HG03135 (cell line): ENCODE results near the gene DDX41.
A peak's percentile ranks its signal among the peaks of the same experiment; 100 is the strongest.

ENCODE experiments used
- ATAC-seq: cut with Tn5 transposase; IDR thresholded peaks from one replicate; pipeline ENCODE4 v1.9.1; 2021; ENCODE audit warnings: mild to moderate bottlenecking, moderate library complexity; ENCODE audit not compliant: unreplicated experiment

Gene DDX41

DNA sequence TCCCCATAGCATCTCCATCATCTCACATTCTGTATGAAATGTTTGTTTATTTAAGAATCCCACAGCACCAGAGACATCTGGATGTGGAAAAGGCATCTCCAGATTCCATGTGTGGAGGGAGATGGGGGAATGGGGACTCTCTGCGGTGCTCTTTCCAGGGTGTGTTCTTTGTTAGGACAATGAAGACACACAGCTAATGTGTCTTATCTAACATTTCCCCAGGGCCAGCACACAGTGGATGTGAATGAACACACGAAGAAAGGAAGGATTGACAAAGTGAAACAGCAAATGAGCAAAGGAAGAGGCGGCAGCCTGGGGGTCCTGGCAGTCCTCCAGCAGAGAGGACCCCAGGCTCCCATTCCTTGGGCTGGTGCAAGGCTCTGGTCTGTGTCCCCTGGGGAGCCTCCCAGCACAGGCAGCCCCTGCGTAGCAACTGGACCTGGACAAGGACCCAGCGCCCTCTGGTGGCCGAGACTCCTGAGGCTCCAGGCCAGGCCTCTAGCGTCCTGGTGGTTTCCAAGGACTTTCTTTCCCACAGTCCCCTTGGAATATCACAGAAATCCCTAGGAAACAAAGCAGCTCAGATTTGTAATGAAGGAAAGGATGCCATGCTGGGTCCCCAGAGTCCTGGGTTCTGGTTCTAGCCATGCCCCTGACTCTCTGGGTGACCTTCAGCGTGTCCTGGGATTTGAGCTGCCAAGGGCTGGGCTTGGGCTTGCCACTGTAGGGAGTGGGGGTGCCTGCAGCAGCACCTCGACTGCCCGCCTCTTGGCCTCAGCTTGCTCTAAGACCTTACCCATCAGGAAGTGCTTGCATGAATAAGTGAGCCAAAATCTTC, 15.9 kb downstream of the DDX41 start:
- ATAC-seq, result no peak

DNA sequence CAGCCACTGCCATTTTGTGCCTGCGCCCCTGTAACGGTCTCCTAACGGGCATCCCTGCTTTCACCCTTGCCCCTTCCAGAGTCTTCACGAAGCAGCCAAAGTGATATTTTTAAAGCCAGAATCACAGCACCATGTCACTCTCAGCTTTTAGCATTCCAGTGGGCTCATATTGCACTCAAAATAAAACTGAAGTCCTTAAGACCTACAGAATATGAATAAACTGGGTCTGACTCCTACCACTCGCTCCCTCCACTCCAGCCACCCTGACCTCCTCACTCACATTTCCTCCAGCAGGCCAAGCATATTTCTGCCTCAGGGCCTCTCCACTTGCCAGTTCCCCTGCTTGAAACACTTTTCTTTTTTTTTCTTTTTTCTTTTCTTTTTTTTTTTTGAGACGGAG, 16.9 kb downstream of the DDX41 start:
- ATAC-seq, result no peak

DNA sequence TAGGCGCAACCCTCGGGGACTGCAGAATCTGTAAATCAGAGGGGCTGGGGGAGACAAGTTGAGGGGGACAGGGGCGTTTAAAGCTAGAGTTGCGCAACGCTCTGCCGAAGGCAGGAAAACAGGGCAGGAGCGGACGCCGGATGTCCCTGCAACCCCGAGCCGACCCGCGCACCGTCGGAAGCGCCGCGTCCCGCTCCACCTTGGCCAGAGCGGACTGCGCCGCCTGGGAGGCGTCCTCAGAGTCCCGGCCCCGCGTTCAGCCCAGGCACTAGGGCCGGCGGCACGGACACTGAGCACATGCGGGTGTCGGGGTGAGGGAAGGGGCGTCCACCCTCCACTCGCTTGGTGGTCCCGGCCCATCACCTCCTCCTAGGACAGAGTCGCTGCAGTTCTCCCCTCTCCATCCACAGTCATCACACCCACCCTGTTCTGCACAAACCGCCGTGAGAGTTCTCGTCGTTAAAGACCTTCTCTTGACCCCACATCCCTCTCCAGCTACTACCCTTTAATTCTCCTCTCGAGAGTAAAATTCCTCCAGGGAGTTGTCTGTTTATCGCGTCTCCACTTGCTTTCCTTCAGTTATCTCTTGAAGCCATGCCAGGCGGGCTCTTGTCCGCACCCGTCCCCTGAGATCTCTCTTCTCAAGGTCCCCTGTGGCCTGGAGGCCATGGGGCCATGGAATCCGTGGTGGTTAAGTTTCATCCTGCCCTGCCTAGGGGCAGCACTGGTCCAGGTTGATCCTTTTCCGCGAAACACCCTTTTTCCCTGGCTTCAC, 18.6 kb downstream of the DDX41 start:
- no peak for ATAC-seq

DNA sequence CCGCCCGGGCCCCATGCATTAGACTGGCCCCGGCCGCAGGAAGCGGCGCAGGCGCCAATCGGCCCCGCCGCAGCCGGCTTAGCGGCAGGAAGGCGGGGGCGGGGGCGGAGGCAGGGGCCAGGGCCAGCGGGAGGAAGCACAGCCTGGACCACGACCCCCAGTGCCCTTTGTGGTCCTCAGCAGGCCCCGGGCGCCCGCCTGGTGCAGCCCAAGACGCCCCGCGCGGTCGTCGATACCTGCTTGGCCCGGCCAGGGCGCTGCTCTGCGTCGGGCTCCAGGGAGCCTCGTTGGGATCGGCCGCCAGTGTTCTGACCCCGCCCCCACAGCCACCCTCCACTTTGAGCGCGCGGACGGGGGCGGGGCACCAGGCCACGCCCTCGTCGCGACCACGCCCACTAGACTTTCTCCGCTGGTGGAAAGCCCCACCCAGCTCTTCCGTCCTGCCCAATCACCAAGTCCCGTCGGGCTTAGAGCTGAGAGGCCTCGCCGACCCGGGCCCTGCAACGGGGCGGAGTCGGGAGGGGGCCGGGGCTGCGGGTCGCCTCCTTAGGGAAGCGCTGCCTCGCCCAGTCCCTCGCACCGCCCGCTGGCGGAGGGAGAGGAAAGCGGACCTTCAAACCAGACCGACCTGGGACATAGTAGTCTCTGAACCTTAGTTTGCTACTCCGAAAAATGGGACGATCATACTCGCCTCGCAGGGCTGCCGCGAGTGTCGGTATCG, 19.3 kb downstream of the DDX41 start, which contains the start of gene PDLIM7:
PDLIM7 (minus strand) TSS at position 313 of the 721 bp plus-strand sequence. CDS start 1,092 bp downstream, outside the sequence.
- ATAC-seq, result peak; percentile 65

DNA sequence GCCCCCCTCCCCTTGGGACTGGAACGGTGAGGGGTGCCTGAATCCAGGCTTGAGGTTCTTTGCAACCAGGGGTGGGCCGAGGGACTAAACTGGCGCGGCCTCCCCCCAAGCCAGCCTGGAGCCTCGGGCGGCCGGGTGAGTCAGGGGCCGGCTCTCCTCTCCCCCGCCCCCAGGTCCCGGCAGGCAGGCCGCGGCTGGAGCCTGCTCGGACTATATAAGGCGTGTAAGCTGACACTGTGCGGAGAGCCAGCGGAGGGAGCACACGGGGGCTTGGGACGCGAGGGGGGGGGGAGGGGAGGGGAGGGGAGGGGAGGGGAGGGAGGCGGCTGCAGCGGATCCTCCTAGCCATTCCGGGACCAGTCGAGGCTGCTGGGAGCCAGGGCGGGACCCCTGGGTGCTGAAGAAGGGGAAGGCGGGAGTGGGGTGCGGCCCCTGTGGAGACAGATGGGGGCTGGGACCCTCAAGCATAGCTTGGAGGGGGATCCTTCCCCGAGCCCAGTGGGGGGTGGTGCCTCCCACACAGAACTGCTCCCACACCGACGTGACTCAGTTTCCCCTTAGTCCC, 20.0 kb downstream of the DDX41 start:
- ATAC-seq, result no peak

DNA sequence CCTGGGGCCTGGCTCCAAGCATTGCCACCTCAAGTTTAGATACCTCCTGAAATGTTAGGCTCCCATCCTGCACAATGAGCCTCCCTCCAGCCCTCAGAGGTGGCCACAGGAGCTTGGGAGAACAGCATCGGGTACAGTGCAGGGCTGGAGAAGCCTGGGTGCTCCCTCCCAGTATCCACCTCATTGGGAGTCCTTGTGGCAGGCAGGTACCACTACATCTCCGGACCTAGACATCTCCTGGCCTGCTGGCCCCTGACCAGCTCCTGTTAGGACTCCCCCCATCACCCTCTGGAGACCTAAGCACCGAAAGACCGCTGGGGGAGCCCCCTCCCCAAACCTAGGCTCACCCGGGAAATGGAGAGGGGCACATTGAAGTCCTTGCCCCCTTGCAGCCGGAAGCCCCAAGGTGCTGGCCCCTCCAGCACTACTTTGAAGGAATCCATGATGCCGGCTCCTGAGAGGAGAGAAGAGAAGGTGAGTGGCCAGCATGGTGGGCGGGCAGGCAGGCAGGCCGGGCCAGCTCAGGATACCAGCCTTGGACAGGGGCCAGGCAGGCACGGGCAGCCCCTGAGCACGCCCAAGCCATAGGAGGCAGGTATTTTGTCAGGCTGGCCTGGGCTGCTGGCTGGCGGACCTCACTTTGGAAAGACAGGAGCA, 20.6 kb downstream of the DDX41 start:
- ATAC-seq, result no peak

DNA sequence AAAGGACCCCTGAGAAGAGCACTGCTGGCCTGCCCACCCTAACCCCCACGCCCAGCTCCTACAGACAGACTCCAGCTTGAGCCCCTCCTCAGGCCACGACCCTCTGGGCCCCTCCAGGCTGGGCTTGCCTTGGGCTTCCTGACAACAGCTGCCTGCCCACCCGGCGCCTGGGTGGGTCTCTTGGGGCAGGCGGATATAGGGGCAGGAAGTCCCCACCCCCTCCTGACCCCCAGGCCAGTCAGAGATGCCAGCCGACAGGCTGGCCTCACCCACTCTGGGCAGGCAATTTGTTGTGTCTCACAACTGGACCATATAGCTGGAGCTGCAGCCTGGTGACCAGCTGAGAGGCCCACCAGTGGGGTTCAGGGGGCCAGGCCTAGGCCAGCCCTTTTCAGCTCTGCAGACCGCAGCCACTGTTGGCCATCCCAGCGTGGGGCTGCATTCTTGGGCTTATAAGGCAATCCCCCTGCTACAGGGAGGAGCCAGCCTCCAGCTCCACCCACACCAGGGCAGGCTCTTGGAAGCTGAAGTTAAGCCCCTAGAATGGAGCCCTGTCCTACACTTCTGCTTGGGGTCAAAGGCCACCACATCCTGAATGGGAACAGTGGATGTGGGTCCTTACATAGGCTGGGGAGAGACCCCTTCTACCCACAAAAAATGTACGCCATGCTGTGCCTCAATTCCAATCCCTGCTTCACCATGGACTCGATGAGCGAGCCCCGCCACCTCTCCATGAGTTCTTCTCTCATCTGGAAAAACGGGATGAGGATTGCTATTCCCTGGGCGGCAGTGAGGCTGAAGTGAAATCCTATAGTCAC, 21.3 kb downstream of the DDX41 start:
- ATAC-seq, result no peak

DNA sequence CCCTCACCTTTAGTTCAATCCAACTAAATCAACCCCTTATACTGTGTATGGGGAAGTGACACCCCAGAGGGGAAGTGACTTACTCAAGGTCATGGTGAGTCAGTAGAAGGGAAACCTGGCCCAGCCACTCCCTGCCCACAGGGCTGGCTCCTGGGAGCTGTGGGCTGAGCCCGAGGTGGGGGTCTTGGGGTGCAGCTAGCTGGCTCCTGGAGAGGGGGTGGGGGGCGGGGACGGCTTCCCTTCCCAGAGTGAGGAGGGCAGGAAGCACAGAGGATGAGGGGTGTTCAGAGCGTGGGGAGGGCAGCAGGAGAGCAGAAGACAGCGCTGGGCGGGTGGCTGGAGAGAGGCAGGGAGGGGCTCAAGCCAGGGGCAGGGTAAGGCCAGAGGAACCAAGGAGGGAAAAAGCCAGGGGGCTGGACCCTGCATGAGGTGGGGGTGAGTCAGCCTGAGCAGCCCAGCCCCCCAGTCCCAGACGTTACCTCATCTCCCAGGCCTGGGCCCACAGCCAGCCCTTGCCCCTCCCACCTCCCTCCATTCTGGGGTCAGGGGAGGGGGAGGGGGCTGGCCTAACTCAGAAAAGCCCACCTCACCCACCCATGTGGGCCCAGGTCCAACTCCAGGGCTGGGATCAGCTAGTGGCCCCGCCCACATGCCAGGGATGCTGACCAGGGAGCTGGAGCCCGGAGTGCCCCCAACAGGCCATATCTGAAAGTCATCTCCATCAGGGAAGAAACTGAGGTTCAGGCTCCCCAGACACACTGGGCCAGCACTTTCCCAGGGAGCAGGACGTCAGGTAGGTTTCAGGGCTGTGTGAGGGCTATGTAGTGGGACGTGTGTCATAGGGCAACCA, 22.2 kb downstream of the DDX41 start:
- ATAC-seq, result no peak

DNA sequence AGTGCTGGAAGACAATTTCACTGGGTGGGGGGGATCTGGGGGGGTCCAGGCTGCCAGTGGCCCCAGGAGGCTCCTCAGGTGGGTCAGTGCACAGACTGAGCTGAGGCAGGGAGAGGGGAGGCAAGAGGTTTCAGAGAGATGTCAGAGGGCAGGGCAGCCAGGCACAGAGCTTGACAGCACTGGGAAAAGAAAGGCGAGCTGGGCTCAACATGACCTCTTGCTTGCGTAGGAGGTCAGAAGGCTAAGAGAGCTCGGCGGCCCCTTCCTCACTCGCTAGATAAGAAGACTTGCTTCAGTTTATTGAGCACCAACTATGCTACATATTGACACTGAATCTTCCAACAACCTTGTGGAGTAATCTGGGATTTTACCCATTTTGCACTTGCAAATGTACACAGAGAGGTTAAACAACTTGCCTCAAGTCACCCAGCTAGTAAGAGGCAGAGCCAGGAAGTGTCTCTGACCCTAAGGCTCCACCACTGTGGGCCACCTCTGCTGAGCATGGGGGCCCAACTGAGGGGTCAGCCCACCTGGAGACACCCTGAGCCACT, 22.9 kb downstream of the DDX41 start:
- ATAC-seq, result no peak

DNA sequence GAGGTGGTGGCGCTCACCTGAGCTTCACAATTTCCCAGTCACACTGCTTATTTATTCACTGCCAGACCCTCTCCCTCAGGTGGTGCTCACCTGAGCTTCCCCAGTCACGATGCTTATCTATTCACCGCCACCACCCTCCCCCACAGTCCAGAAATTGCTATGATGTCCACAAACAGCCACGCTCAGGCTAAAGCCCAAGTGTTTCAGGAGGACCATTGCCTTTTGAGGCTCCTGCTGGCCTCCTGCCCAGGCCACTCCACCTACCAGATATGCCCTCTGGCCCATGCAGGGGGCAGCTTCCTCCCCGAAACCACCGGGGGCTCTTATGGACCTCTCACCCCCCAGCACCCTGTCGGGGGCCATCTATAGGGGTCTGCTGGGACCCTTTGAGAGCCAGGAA, 23.9 kb downstream of the DDX41 start:
- no peak for ATAC-seq

DNA sequence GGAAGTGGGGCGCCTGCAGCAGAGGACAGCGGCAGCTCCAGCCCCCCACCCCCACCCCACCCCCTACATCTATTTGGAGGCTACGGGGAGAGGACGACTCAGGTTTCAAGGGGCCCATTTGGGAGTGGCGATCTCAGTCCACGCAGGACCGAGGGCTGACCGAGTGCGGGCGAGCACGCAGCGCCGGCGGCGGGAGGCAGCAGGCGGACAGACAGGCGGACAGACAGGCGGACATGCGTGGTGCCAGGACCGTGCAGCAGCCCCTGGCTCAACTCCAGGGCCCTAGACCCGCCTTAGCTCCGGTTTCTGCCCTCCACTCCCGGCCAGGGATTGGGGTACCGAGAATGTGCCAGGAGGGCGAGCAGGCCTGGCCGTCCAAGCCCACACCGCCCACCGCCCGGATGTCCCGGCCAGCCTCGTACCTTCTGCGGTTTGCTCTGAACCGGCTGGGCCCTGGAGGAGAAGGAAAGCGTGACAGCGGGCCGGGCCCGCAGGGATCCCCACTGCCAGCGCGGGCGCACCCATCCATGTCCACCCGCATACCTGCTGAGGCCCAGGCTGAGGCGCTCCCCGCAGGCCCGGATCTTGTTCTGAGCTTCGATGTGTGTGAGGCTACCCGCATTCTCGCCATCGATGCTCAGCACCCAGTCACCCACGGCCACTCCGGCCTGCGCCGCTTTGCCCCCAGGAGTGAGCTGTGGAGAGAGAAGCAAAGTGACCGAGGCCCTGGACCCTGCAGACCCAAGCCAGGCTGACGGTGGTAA, 24.6 kb downstream of the DDX41 start:
- ATAC-seq, result no peak

DNA sequence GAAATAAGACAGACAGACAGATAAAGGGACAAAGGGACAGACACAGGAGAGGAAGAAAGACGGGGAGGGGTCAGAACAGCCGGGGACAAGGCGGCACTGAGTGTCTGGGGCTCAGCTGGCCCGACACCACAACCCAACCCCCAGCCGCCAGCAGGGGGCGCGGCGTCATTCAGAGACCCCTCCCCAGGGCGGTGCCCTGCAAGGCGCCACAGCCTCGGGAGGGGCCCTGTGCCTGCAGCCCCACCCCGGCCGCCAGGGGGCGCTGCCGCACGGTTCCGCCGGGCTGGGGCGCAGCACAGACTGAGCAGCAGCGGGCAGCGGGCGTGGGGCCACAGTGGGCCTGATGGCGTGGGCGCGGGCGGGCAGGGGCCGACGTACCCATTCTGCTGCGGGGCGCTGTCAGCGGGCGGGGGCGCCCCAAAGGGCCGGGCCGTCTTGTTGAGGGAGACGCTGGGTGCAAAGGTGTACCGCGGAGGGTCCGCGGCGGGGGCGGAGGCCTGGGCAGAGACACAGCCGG, 25.3 kb downstream of the DDX41 start:
- no peak for ATAC-seq

DNA sequence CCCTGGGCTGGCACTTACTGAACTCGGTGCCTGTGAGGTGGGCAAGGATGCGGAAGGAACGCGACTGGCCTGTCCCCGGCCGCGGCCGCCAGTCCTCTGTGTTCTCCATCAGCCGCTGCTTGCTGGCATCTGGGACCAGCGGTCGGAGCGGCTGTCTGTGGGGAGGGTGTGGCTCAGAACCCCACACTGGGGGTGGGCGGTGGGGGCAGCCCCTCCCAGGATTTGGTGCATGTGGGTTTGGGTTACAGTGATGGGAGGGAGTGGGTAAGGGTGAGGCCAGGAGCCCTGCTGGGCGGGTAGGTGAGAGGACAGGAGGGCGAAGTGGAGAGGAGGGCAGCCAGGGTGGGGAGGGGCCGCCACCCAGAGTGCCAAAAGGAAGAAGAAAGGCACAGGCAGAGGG, 25.8 kb downstream of the DDX41 start:
- ATAC-seq, result no peak

DNA sequence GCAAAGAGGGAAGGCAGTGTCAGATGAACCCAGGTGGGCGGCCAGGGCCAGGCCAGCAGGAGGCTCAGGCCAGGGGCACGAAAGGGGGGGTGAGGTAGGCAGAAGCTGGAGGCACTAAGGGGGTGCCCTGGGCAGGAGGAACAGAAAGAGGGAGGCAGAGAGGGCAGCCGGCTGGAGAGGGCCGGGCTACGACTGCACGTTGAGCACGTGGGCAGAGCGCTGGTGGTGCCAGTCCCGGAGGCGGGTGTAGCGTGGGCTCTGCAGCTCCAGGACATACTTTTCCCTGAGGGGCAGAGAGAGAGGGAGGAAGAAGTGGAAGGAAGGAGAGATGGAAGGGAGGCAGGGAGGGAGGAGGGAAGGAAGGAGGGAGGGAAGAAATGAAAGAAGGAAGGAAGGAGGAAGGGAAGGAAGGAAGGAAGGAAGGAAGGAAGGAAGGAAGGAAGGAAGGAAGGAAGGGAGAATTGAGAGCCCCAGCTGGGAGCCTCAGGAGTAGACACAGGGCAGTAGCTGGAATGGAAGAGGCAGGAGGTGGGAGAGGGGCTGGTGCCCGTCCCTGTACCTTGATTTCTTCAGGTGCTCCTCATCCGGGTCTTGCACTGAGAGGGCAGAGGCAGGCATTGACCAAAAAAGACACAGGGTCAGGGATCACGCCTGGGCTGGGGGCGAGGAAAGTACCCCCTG, 26.3 kb downstream of the DDX41 start:
- no peak for ATAC-seq

DNA sequence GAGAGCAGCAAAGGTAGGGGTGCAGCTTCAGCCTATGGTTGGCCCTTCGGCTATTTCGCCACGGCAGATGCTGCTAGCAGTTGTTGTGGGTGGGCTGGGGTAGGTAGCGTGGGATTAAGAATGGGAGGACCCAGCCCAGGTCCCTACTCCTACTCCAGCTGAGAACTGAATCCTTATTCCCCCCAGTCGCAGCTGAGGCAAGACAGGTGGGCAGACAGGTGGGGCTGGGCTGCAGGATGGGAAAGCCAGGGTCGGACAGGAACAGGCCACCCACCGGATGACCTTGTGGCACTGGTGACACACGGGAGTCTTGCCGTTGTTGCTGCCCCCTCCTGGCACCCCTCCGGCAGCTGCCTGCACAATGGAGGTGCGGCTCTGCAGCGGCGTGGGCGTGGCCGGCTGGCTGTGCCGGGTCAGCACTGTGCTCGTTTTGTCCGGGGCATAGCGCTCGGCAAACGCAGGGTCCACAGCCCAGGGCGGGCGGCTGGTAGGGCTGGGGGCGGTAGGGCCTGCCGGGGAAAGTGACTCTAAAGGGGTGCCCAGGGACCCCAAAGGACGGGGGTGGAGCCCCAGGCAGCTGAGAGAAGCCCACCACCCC, 27.5 kb downstream of the DDX41 start:
- no peak for ATAC-seq

DNA sequence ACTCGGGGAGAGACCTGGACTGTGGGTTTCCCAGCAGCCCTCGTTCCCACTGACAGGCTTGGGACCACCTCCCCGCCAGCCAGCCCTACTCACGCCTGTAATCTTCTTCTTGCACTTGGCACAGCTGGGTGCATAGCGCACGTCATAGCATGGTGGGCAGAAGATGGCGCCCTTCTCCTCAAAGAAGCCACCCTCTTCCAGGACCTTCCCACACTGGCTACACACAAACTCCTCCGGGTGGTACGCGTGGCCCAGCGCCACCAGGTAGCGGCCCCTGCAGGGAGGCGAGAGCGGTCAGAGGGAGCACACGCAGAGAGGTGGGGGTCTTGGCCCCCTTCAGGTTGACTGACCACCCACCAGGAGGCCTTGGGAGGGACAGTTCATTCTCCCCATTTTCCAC, 28.8 kb downstream of the DDX41 start:
- no peak for ATAC-seq

DNA sequence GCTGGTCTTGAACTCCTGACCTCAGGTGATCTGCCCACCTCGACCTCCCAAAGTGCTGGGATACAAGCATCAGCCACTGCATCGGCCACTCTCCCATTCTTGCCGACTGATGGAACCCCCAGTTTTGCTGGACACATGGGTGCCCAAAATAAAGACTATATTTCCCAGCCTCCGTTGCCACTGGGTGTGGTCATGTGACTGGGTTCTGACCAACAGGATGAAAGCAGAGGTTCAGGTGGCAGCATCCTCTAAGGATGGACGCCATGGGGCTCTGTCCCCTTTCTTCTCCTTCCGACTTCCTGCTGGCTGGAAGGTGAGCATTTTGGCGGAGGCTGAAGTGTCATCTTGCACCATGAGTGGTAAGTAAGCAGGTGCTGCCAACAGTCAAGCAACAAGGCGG, 29.6 kb downstream of the DDX41 start:
- no peak for ATAC-seq
